ENCODE data around the gene DUSP8.

DUSP8 gene

GRCh38 chr11:1542267-1542666, 29.8 kb downstream of the DUSP8 start:
- H3K27ac ChIP-seq (replicated peaks; ENCODE audit: low read length): no peak overlapping the region
- H4K91ac ChIP-seq (ENCODE audit: low read depth, low read length, poor library complexity): no peak overlapping the region
- no peaks in the 10 kb centered on the region for H3K79me1 ChIP-seq (ENCODE audit: low read depth, low read length)
- H3K27me3 ChIP-seq (ENCODE audit: control insufficient read depth in 3 of 3, insufficient read depth in 3 of 3, low read depth in 1 of 3, low read length in 3 of 3): peaks cover 14 to 76% (median 31%) of the 10 kb centered on the region in 3 experiments
- H3K9me3 ChIP-seq (replicated peaks in 1 of 2; ENCODE audit: control insufficient read depth in 2 of 2, insufficient read depth in 1 of 2, low read depth in 1 of 2, low read length in 2 of 2): no peaks in the 10 kb centered on the region
- H2BK12ac ChIP-seq (ENCODE audit: low read length): peak overlapping the region; percentile 82
- H3K4me3 ChIP-seq (ENCODE audit: low read length in 2 of 2): no peak overlapping the region
- no peaks in the 10 kb centered on the region for H3K36me3 ChIP-seq (replicated peaks in 1 of 2; ENCODE audit: control insufficient read depth in 2 of 2, insufficient read depth in 2 of 2, low read length in 2 of 2)
- H2BK15ac ChIP-seq (ENCODE audit: low read length): peak overlapping the region; percentile 46
- peak overlapping the region; percentile 79 for H2AK5ac ChIP-seq (ENCODE audit: low read depth, low read length)
- no peak overlapping the region for H3K4me2 ChIP-seq (ENCODE audit: insufficient read depth, low read length, poor library complexity, severe bottlenecking)
- H2AFZ ChIP-seq (ENCODE audit: low read length): no peak overlapping the region
- H3K4ac ChIP-seq (ENCODE audit: low read length): no peak overlapping the region
- no CpG with 5 or more reads among the region's 10 CpGs for WGBS, 2 donors (ENCODE audit: extremely low coverage in 2 of 2, insufficient read length in 2 of 2, insufficient replicate concordance in 1 of 2)
- no peak overlapping the region for H3K14ac ChIP-seq (ENCODE audit: low read length)
- no peak overlapping the region for H3K9ac ChIP-seq (ENCODE audit: low read depth, low read length, poor library complexity)
- peak overlapping the region; percentile 55 for H3K18ac ChIP-seq (ENCODE audit: low read length)
- H2BK5ac ChIP-seq (ENCODE audit: low read length): no peak overlapping the region
- no peak overlapping the region for H4K8ac ChIP-seq (ENCODE audit: low read depth, low read length)
- no peak overlapping the region for H3K23ac ChIP-seq (ENCODE audit: low read depth, low read length, poor library complexity)
- no peak overlapping the region for H2BK120ac ChIP-seq (ENCODE audit: low read depth, low read length)
- no peak for DNase-seq (ENCODE audit: low spot score)
- peaks cover 0 to 4% of the 10 kb centered on the region in 2 donors for H3K4me1 ChIP-seq (ENCODE audit: control insufficient read depth in 2 of 2, insufficient read depth in 1 of 2, low read depth in 1 of 2, low read length in 2 of 2)

GRCh38 chr11:1541474-1542204, 30.4 kb downstream of the DUSP8 start:
- Histone ChIP-seq H2BK15ac (ENCODE audit: low read length) (peak overlapping the region; percentile 23), H2AK5ac (ENCODE audit: low read depth, low read length) (peak overlapping the region; percentile 79), H3K4me2 (ENCODE audit: insufficient read depth, low read length, poor library complexity, severe bottlenecking) (no peak overlapping the region), H3K14ac (ENCODE audit: low read length) (no peak overlapping the region), H3K9me3 (replicated peaks in 1 of 2; ENCODE audit: control insufficient read depth in 2 of 2, insufficient read depth in 1 of 2, low read depth in 1 of 2, low read length in 2 of 2) (no peaks in the 10 kb centered on the region), H2BK12ac (ENCODE audit: low read length) (no peak overlapping the region), H3K9ac (ENCODE audit: low read depth, low read length, poor library complexity) (peak overlapping the region; percentile 55), H3K23ac (ENCODE audit: low read depth, low read length, poor library complexity) (no peak overlapping the region), H4K8ac (ENCODE audit: low read depth, low read length) (no peak overlapping the region), H3K18ac (ENCODE audit: low read length) (peak overlapping the region; percentile 82), H2AFZ (ENCODE audit: low read length) (peak overlapping the region; percentile 45), H3K79me1 (ENCODE audit: low read depth, low read length) (no peaks in the 10 kb centered on the region), H2BK5ac (ENCODE audit: low read length) (no peak overlapping the region), H3K4me1 (ENCODE audit: control insufficient read depth in 2 of 2, insufficient read depth in 1 of 2, low read depth in 1 of 2, low read length in 2 of 2) (peaks cover 0 to 4% of the 10 kb centered on the region in 2 donors), H3K27me3 (ENCODE audit: control insufficient read depth in 3 of 3, insufficient read depth in 3 of 3, low read depth in 1 of 3, low read length in 3 of 3) (peaks cover 8 to 70% (median 24%) of the 10 kb centered on the region in 3 experiments), H3K36me3 (replicated peaks in 1 of 2; ENCODE audit: control insufficient read depth in 2 of 2, insufficient read depth in 2 of 2, low read length in 2 of 2) (no peaks in the 10 kb centered on the region), H3K4ac (ENCODE audit: low read length) (no peak overlapping the region), H2BK120ac (ENCODE audit: low read depth, low read length) (no peak overlapping the region), H4K91ac (ENCODE audit: low read depth, low read length, poor library complexity) (no peak overlapping the region), H3K27ac (replicated peaks; ENCODE audit: low read length) (no peak overlapping the region), H3K4me3 (ENCODE audit: low read length in 2 of 2) (no peak overlapping the region)
- no CpG with 5 or more reads among the region's 22 CpGs for WGBS, 2 donors (ENCODE audit: extremely low coverage in 2 of 2, insufficient read length in 2 of 2, insufficient replicate concordance in 1 of 2)
- DNase-seq (ENCODE audit: low spot score): no peak

- Histone ChIP-seq H3K9ac (ENCODE audit: low read depth, low read length, poor library complexity) (no peak overlapping the region), H3K27me3 (ENCODE audit: control insufficient read depth in 3 of 3, insufficient read depth in 3 of 3, low read depth in 1 of 3, low read length in 3 of 3) (peaks cover 0 to 54% (median 9%) of the 10 kb centered on the region in 3 experiments)
These were observed 32.0 kb downstream of the DUSP8 start for GRCh38 chr11:1540074-1540473.

GRCh38 chr11:1538153-1538552, 33.9 kb downstream of the DUSP8 start:
- WGBS, 2 donors (ENCODE audit: extremely low coverage in 2 of 2, insufficient read length in 2 of 2, insufficient replicate concordance in 1 of 2): no CpG with 5 or more reads among the region's 5 CpGs
- Histone ChIP-seq H4K8ac (ENCODE audit: low read depth, low read length) (no peak overlapping the region), H3K36me3 (replicated peaks in 1 of 2; ENCODE audit: control insufficient read depth in 2 of 2, insufficient read depth in 2 of 2, low read length in 2 of 2) (no peaks in the 10 kb centered on the region), H2BK12ac (ENCODE audit: low read length) (no peak overlapping the region), H2AFZ (ENCODE audit: low read length) (no peak overlapping the region), H3K4me1 (ENCODE audit: control insufficient read depth in 2 of 2, insufficient read depth in 1 of 2, low read depth in 1 of 2, low read length in 2 of 2) (peaks cover 0 to 4% of the 10 kb centered on the region in 2 donors), H2BK15ac (ENCODE audit: low read length) (no peak overlapping the region), H3K23ac (ENCODE audit: low read depth, low read length, poor library complexity) (no peak overlapping the region), H3K14ac (ENCODE audit: low read length) (no peak overlapping the region), H3K27ac (replicated peaks; ENCODE audit: low read length) (no peak overlapping the region), H2BK5ac (ENCODE audit: low read length) (no peak overlapping the region), H4K91ac (ENCODE audit: low read depth, low read length, poor library complexity) (no peak overlapping the region), H3K4me2 (ENCODE audit: insufficient read depth, low read length, poor library complexity, severe bottlenecking) (no peak overlapping the region), H3K9ac (ENCODE audit: low read depth, low read length, poor library complexity) (no peak overlapping the region), H2AK5ac (ENCODE audit: low read depth, low read length) (no peak overlapping the region), H3K4me3 (ENCODE audit: low read length in 2 of 2) (no peak overlapping the region), H2BK120ac (ENCODE audit: low read depth, low read length) (no peak overlapping the region), H3K79me1 (ENCODE audit: low read depth, low read length) (peaks cover 9% of the 10 kb centered on the region), H3K9me3 (replicated peaks in 1 of 2; ENCODE audit: control insufficient read depth in 2 of 2, insufficient read depth in 1 of 2, low read depth in 1 of 2, low read length in 2 of 2) (no peaks in the 10 kb centered on the region), H3K18ac (ENCODE audit: low read length) (no peak overlapping the region), H3K27me3 (ENCODE audit: control insufficient read depth in 3 of 3, insufficient read depth in 3 of 3, low read depth in 1 of 3, low read length in 3 of 3) (peaks cover 0 to 35% (median 3%) of the 10 kb centered on the region in 3 experiments), H3K4ac (ENCODE audit: low read length) (no peak overlapping the region)
- DNase-seq (ENCODE audit: low spot score): no peak

More at GRCh38 chr11:1540074-1540473, 32.0 kb downstream of the DUSP8 start:
- Histone ChIP-seq H2BK5ac (ENCODE audit: low read length) (no peak overlapping the region), H3K18ac (ENCODE audit: low read length) (no peak overlapping the region), H3K36me3 (replicated peaks in 1 of 2; ENCODE audit: control insufficient read depth in 2 of 2, insufficient read depth in 2 of 2, low read length in 2 of 2) (no peaks in the 10 kb centered on the region), H4K8ac (ENCODE audit: low read depth, low read length) (no peak overlapping the region), H3K4me3 (ENCODE audit: low read length in 2 of 2) (no peak overlapping the region), H3K4me2 (ENCODE audit: insufficient read depth, low read length, poor library complexity, severe bottlenecking) (no peak overlapping the region), H3K23ac (ENCODE audit: low read depth, low read length, poor library complexity) (no peak overlapping the region), H2BK12ac (ENCODE audit: low read length) (no peak overlapping the region), H2BK15ac (ENCODE audit: low read length) (no peak overlapping the region), H3K27ac (replicated peaks; ENCODE audit: low read length) (no peak overlapping the region), H3K9me3 (replicated peaks in 1 of 2; ENCODE audit: control insufficient read depth in 2 of 2, insufficient read depth in 1 of 2, low read depth in 1 of 2, low read length in 2 of 2) (no peaks in the 10 kb centered on the region), H3K4ac (ENCODE audit: low read length) (no peak overlapping the region), H2AFZ (ENCODE audit: low read length) (no peak overlapping the region), H2BK120ac (ENCODE audit: low read depth, low read length) (no peak overlapping the region), H3K14ac (ENCODE audit: low read length) (no peak overlapping the region), H2AK5ac (ENCODE audit: low read depth, low read length) (no peak overlapping the region), H4K91ac (ENCODE audit: low read depth, low read length, poor library complexity) (no peak overlapping the region), H3K4me1 (ENCODE audit: control insufficient read depth in 2 of 2, insufficient read depth in 1 of 2, low read depth in 1 of 2, low read length in 2 of 2) (peaks cover 0 to 4% of the 10 kb centered on the region in 2 donors), H3K79me1 (ENCODE audit: low read depth, low read length) (peaks cover 2% of the 10 kb centered on the region)
- no peak for DNase-seq (ENCODE audit: low spot score)
- WGBS, 2 donors (ENCODE audit: extremely low coverage in 2 of 2, insufficient read length in 2 of 2, insufficient replicate concordance in 1 of 2): no CpG with 5 or more reads among the region's 6 CpGs
